Body of pancreas (tissue), 4 donors: Measurements from ENCODE around the gene GATA3.

ENCODE experiments used
- CTCF ChIP-seq, 7 experiments: fragments of 450-650 bp in 4 of 7; fragments of 200-600 bp in 3 of 7; sonication (generic) in 3 of 7; IDR thresholded peaks; one replicate each; pipeline ENCODE4 v1.5.1; 2016 to 2019; ENCODE audit warnings: antibody characterized with exemption in 7 of 7
- POLR2A ChIP-seq, 3 donors: fragments of 450-650 bp; IDR thresholded peaks; one replicate each; pipeline ENCODE4 v1.6.1; 2016; ENCODE audit warnings: antibody characterized with exemption in 3 of 3, mild to moderate bottlenecking in 2 of 3

DNA sequence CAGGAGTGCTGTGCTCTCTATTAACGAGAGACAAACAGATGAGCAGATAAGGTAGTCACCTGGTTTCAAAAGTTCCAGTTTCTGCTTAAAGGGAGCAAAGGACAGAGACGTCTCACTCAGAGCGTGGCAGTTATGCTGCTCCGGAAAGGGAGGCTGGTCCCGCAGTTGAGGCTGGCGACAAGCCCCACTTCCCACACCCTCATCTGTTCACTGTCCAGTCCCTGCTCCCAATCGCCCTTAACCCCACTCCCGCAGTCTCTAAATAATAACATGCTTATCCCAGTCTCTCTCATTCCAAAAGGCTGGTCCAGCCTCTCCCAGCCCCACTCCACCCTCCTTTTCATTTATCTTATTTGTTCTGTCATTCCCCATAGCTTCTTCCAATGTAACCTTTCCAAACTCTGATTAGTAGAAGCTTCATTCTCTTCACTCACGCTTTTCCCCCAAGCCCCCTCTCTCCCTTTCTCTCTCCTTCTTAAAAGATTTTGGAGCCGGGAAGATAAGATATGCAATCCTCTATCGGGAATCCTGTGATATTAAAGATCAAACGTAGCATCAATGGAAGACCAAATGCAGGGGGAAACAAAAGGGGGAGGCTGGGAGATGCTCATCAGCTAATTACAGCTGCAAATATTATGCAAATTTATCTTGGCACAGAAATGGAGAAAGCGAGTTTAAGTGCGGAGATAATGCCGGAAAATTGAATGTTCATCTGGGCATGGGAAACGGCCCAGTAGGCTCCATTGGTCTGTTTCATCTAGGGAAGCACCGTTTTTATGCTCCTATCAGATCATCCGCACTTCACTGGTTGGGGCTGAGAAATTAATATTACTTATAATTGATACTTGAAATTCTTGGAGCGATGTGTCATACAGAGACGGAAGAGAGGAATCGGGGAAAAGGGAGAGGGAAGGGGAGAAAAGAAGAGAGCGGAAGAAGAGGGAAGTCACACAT is 16.3 kb upstream of the GATA3 start:
- TF ChIP-seq CTCF (IDR thresholded peaks at IDR 0.05) (no peak), POLR2A (IDR thresholded peaks at IDR 0.05) (no peak)
